ENCODE results near the gene RPP25L. TPM values are rescaled to one million over a fixed set of nuclear protein-coding genes. Genes with fewer than 3 reads are reported as not detected.

The RPP25L gene
- total and polyA plus RNA-seq, 2 donors (not counting 1 experiment from before 2014, with no cell fraction given): 13.5 to 34.3 TPM

GRCh38 chr9:34620061-34620994 is 8.4 kb upstream of the RPP25L start, which contains the start of gene DCTN3:
Gene DCTN3, minus strand, starts transcription at chr9:34620495. Its CDS starts 31 bp downstream, at chr9:34620464.
- peak within 1 kb of the TSS; percentile 81 to 98 (median 87) for H3K4me3 ChIP-seq (replicated peaks in 1 of 4; ENCODE audit: control extremely low read depth in 1 of 4, insufficient read depth in 1 of 4, low read depth in 3 of 4, low read length in 4 of 4)
- DNase-seq (ENCODE audit: low read depth in 2 of 2): peak; percentile 95
- TF ChIP-seq, protein P1, sequence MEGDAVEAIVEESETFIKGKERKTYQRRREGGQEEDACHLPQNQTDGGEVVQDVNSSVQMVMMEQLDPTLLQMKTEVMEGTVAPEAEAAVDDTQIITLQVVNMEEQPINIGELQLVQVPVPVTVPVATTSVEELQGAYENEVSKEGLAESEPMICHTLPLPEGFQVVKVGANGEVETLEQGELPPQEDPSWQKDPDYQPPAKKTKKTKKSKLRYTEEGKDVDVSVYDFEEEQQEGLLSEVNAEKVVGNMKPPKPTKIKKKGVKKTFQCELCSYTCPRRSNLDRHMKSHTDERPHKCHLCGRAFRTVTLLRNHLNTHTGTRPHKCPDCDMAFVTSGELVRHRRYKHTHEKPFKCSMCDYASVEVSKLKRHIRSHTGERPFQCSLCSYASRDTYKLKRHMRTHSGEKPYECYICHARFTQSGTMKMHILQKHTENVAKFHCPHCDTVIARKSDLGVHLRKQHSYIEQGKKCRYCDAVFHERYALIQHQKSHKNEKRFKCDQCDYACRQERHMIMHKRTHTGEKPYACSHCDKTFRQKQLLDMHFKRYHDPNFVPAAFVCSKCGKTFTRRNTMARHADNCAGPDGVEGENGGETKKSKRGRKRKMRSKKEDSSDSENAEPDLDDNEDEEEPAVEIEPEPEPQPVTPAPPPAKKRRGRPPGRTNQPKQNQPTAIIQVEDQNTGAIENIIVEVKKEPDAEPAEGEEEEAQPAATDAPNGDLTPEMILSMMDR (conservative IDR thresholded peaks at IDR 0.05 in 1 of 2, IDR thresholded peaks at IDR 0.05 in 1 of 2; ENCODE audit: low read depth in 1 of 2, low read length in 2 of 2): no peak
- TF ChIP-seq EZH2 (IDR thresholded peaks at IDR 0.05; ENCODE audit: low read length, missing control alignments): no peak
- H2AFZ ChIP-seq (ENCODE audit: low read length): peak within 1 kb of the TSS; percentile 99
- H3K27ac ChIP-seq (ENCODE audit: insufficient read depth, low read length): peak within 1 kb of the TSS; percentile 64
- H3K79me2 ChIP-seq (ENCODE audit: control insufficient read depth, insufficient read depth, low read length): peaks cover 7% of the 10 kb centered on the region
- H3K9me3 ChIP-seq (ENCODE audit: control insufficient read depth, insufficient read depth, low read depth, low read length): no peaks in the 10 kb centered on the region
- H3K36me3 ChIP-seq (ENCODE audit: control insufficient read depth, insufficient read depth, low read length): peaks cover 18% of the 10 kb centered on the region
- H3K4me1 ChIP-seq (ENCODE audit: control insufficient read depth, extremely low read depth, insufficient read depth, low read length): no peaks in the 10 kb centered on the region
- H3K9ac ChIP-seq (ENCODE audit: insufficient read depth, low read length): peak within 1 kb of the TSS; percentile 85
- peaks cover 25% of the 10 kb centered on the region for H3K27me3 ChIP-seq (ENCODE audit: control insufficient read depth, insufficient read depth, low read length)
- no peaks in the 10 kb centered on the region for H4K20me1 ChIP-seq (ENCODE audit: control insufficient read depth, extremely low read depth, insufficient read depth, low read length)
- H3K4me2 ChIP-seq (ENCODE audit: extremely low read depth, insufficient read depth, low read length): peak within 1 kb of the TSS; percentile 91

DNA sequence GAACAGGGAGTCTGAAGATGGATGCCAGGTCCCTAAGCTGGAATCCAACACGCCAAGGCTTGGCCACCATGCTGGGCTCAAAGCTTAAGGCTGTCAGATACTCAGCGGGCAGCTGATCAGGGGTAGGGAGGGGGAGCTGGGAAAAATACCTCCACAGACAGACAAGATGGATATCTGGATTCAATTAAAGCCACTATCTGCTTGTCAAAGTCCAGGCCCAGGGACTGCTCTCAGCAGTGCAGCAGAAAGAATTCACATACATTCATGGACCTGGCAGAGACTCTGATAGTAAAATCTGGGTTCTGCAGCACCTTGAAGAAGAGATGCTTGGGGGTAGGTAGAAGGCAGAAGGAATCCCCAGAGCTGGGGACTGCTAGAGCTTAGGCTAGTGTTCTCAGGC is 3.2 kb upstream of the RPP25L start:
- peaks cover 7% of the 10 kb centered on the region for H3K79me2 ChIP-seq (ENCODE audit: control insufficient read depth, insufficient read depth, low read length)
- no peak overlapping the region for H3K4me3 ChIP-seq (replicated peaks in 1 of 4; ENCODE audit: control extremely low read depth in 1 of 4, insufficient read depth in 1 of 4, low read depth in 3 of 4, low read length in 4 of 4)
- TF ChIP-seq, protein P1 (conservative IDR thresholded peaks at IDR 0.05 in 1 of 2, IDR thresholded peaks at IDR 0.05 in 1 of 2; ENCODE audit: low read depth in 1 of 2, low read length in 2 of 2): no peak
- no peak for TF ChIP-seq EZH2 (IDR thresholded peaks at IDR 0.05; ENCODE audit: low read length, missing control alignments)
- no peak overlapping the region for H3K9ac ChIP-seq (ENCODE audit: insufficient read depth, low read length)
- no peak overlapping the region for H3K27ac ChIP-seq (ENCODE audit: insufficient read depth, low read length)
- no peak overlapping the region for H3K4me2 ChIP-seq (ENCODE audit: extremely low read depth, insufficient read depth, low read length)
- H3K36me3 ChIP-seq (ENCODE audit: control insufficient read depth, insufficient read depth, low read length): peaks cover 23% of the 10 kb centered on the region
- no peak overlapping the region for H2AFZ ChIP-seq (ENCODE audit: low read length)
- no peaks in the 10 kb centered on the region for H4K20me1 ChIP-seq (ENCODE audit: control insufficient read depth, extremely low read depth, insufficient read depth, low read length)
- H3K27me3 ChIP-seq (ENCODE audit: control insufficient read depth, insufficient read depth, low read length): no peaks in the 10 kb centered on the region
- H3K4me1 ChIP-seq (ENCODE audit: control insufficient read depth, extremely low read depth, insufficient read depth, low read length): peaks cover 7% of the 10 kb centered on the region
- no peaks in the 10 kb centered on the region for H3K9me3 ChIP-seq (ENCODE audit: control insufficient read depth, insufficient read depth, low read depth, low read length)
- DNase-seq (ENCODE audit: low read depth in 2 of 2): no peak

GRCh38 chr9:34612788-34613390 is 992 bp upstream of the RPP25L start:
- Histone ChIP-seq H3K9ac (ENCODE audit: insufficient read depth, low read length) (no peak overlapping the region), H3K9me3 (ENCODE audit: control insufficient read depth, insufficient read depth, low read depth, low read length) (no peaks in the 10 kb centered on the region), H3K4me3 (replicated peaks in 1 of 4; ENCODE audit: control extremely low read depth in 1 of 4, insufficient read depth in 1 of 4, low read depth in 3 of 4, low read length in 4 of 4) (peak overlapping the region; percentile 21 to 93 (median 76)), H2AFZ (ENCODE audit: low read length) (peak overlapping the region; percentile 70), H3K4me2 (ENCODE audit: extremely low read depth, insufficient read depth, low read length) (peak overlapping the region; percentile 79), H3K36me3 (ENCODE audit: control insufficient read depth, insufficient read depth, low read length) (peaks cover 18% of the 10 kb centered on the region), H3K4me1 (ENCODE audit: control insufficient read depth, extremely low read depth, insufficient read depth, low read length) (peaks cover 7% of the 10 kb centered on the region), H3K27me3 (ENCODE audit: control insufficient read depth, insufficient read depth, low read length) (no peaks in the 10 kb centered on the region), H3K79me2 (ENCODE audit: control insufficient read depth, insufficient read depth, low read length) (no peaks in the 10 kb centered on the region), H3K27ac (ENCODE audit: insufficient read depth, low read length) (peak overlapping the region; percentile 17), H4K20me1 (ENCODE audit: control insufficient read depth, extremely low read depth, insufficient read depth, low read length) (no peaks in the 10 kb centered on the region)
- DNase-seq (ENCODE audit: low read depth in 2 of 2): peak; percentile 54 to 72
- TF ChIP-seq, protein P1 (conservative IDR thresholded peaks at IDR 0.05 in 1 of 2, IDR thresholded peaks at IDR 0.05 in 1 of 2; ENCODE audit: low read depth in 1 of 2, low read length in 2 of 2): peak; percentile 73 to 90
- no peak for TF ChIP-seq EZH2 (IDR thresholded peaks at IDR 0.05; ENCODE audit: low read length, missing control alignments)

Data from fibroblast of lung (primary cell).